ENCODE data around the gene SEMA3D. TPM values are rescaled to one million over a fixed set of nuclear protein-coding genes. Genes with fewer than 3 reads are reported as not detected.

The SEMA3D gene
- polyA plus RNA-seq, 1 experiment = 7.4 TPM

DNA sequence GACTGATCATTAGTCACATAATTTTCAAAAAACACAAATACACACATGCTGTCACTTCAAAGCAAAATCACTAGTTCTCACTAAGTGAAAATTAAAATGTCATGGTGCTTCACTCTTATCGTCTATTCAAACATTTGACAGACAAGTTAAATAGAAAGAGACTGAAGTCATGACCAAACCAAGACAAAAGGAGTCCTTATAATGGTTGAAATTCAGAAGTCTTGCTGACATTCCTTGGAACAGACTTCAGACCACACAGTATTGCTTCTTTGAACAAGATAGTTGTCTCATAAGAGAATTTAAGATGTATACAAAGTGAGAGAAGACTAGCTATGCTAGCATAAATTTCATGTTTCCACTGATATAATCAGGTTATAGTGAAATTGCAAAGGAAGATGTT lies 119.5 kb downstream of the SEMA3D start:
- Histone ChIP-seq H3K27me3 (ENCODE audit: control insufficient read depth, insufficient read depth, low read length) (no peaks in the 10 kb centered on the region), H3K4me3 (ENCODE audit: low read depth, low read length) (no peak overlapping the region), H3K27ac (ENCODE audit: low read depth, low read length) (no peak overlapping the region), H3K9me3 (ENCODE audit: control insufficient read depth, insufficient read depth, low read length) (no peaks in the 10 kb centered on the region)
- ChIA-PET CTCF (interaction anchor here (2.9 kb wide), 1 partner anchor 26 kb away, joined by 9 read pairs; no protein-coding TSS in a partner anchor), POLR2A (no interaction called here)
- no peak for DNase-seq (ENCODE audit: low read depth, low spot score)
- TF ChIP-seq, protein P1, sequence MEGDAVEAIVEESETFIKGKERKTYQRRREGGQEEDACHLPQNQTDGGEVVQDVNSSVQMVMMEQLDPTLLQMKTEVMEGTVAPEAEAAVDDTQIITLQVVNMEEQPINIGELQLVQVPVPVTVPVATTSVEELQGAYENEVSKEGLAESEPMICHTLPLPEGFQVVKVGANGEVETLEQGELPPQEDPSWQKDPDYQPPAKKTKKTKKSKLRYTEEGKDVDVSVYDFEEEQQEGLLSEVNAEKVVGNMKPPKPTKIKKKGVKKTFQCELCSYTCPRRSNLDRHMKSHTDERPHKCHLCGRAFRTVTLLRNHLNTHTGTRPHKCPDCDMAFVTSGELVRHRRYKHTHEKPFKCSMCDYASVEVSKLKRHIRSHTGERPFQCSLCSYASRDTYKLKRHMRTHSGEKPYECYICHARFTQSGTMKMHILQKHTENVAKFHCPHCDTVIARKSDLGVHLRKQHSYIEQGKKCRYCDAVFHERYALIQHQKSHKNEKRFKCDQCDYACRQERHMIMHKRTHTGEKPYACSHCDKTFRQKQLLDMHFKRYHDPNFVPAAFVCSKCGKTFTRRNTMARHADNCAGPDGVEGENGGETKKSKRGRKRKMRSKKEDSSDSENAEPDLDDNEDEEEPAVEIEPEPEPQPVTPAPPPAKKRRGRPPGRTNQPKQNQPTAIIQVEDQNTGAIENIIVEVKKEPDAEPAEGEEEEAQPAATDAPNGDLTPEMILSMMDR (IDR thresholded peaks at IDR 0.05; ENCODE audit: low read depth, low read length) = no peak

DNA sequence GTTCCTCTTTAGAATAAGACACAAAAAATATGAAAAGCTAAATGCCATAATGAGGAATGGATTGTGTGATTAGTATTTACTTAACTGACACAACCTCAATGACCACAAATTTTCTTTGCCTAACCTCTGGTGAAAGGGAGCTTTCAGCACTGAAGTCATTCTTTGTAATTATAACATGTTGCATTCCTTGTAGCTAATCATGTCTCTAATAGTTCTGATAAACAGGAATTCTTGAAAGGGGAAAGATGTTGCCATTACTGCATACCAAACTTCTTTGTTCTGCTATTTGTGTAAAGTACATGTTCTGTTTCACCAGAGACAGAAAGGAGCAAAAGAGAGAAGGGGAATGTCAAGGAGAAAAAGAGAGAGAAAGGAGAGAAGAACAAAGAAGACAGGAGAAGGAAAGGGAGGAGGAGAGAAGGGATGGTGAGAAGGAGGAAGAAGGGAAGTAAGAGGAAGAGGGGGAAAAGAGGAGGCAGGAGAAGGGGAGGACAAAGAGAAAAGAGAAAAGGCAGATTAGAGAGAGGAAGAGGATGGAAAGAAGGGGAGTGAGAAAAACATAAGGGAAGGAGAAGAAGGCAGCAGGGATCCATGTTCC lies 120.9 kb downstream of the SEMA3D start:
- H3K9me3 ChIP-seq (ENCODE audit: control insufficient read depth, insufficient read depth, low read length) = no peaks in the 10 kb centered on the region
- no peak overlapping the region for H3K27ac ChIP-seq (ENCODE audit: low read depth, low read length)
- POLR2A ChIA-PET = no interaction called here
- H3K27me3 ChIP-seq (ENCODE audit: control insufficient read depth, insufficient read depth, low read length) = no peaks in the 10 kb centered on the region
- DNase-seq (ENCODE audit: low read depth, low spot score) = no peak
- TF ChIP-seq, protein P1 (IDR thresholded peaks at IDR 0.05; ENCODE audit: low read depth, low read length) = no peak
- CTCF ChIA-PET = interaction anchor here (0.8 to 2.9 kb wide), 2 partner anchors 24 to 764 kb away, joined by 3 to 9 read pairs; no protein-coding TSS in a partner anchor
- no peak overlapping the region for H3K4me3 ChIP-seq (ENCODE audit: low read depth, low read length)

DNA sequence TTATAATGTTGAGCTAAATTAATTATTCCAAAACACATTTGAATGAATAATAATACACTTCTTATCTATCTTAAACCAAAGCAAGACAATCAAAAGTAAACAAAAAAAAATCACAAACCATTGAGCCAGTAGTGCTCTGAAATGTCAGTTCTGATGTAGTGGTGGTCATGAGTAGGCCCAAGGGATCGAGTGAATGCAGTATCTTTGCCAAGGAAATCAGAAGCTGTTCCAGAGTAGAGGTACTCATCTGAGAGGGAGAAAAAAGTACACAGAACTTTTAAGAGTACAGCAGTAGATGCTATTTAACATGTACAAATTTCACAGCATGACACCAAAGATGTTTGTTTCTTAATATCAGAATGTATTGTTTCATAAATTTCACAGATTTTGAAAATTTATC lies 121.5 kb downstream of the SEMA3D start:
- POLR2A ChIA-PET = interaction anchor here (0.6 kb wide), 1 partner anchor 15 kb away, joined by 8 read pairs; no protein-coding TSS in a partner anchor
- CTCF ChIA-PET = interaction anchor here (0.8 to 2.9 kb wide), 2 partner anchors 24 to 765 kb away, joined by 3 to 9 read pairs; no protein-coding TSS in a partner anchor
- H3K27me3 ChIP-seq (ENCODE audit: control insufficient read depth, insufficient read depth, low read length) = no peaks in the 10 kb centered on the region

DNA sequence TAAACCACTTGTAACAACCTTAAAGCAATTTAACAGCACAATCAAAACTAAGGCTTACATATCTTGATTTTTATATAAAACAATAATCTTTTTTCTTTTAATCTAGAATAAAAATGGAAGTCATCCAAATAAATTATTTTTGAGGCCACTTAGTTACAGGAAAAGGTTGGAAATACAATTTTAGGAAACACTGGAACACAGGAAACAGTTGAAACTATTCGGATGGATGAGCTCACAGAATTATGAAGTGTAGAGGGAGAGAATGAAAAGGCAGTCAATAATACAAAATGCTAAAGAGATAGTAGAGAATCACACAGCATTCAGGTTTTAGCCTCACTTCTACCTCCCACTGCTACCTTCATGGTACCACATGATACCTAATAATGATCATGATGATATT lies 124.2 kb downstream of the SEMA3D start:
- no peak overlapping the region for H3K4me3 ChIP-seq (ENCODE audit: low read depth, low read length)
- POLR2A ChIA-PET = no interaction called here
- DNase-seq (ENCODE audit: low read depth, low spot score) = no peak
- no peak overlapping the region for H3K27ac ChIP-seq (ENCODE audit: low read depth, low read length)
- H3K9me3 ChIP-seq (ENCODE audit: control insufficient read depth, insufficient read depth, low read length) = no peaks in the 10 kb centered on the region
- CTCF ChIA-PET = interaction anchor here (0.9 to 2.0 kb wide), 2 partner anchors 21 to 43 kb away, joined by 3 to 5 read pairs; no protein-coding TSS in a partner anchor
- no peaks in the 10 kb centered on the region for H3K27me3 ChIP-seq (ENCODE audit: control insufficient read depth, insufficient read depth, low read length)
- TF ChIP-seq, protein P1 (IDR thresholded peaks at IDR 0.05; ENCODE audit: low read depth, low read length) = no peak

More for the DNA sequence above, 121.5 kb downstream of the SEMA3D start:
- TF ChIP-seq, protein P1 (IDR thresholded peaks at IDR 0.05; ENCODE audit: low read depth, low read length) = no peak
- H3K27ac ChIP-seq (ENCODE audit: low read depth, low read length) = no peak overlapping the region
- no peak for DNase-seq (ENCODE audit: low read depth, low spot score)
- H3K9me3 ChIP-seq (ENCODE audit: control insufficient read depth, insufficient read depth, low read length) = no peaks in the 10 kb centered on the region
- no peak overlapping the region for H3K4me3 ChIP-seq (ENCODE audit: low read depth, low read length)

DNA sequence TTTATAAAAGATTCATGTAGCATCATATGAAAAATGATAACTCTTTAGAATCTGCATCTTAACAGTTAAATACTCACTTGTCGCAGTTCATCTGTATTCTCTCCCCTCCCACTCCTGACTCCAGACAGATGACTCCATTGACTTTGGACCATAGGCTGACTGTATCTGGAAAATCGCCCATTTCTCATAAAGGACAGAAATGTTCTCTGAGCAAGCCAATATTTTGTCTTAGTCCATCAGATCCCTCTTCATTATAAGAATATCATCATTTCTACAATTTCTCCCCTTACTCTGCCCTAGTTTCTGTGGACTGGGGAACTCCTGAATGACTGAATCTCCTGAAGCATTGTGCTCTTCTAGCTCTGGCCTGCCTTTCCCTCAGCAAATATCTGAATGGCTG lies 125.4 kb downstream of the SEMA3D start:
- no peak overlapping the region for H3K27ac ChIP-seq (ENCODE audit: low read depth, low read length)
- TF ChIP-seq, protein P1 (IDR thresholded peaks at IDR 0.05; ENCODE audit: low read depth, low read length) = no peak
- H3K9me3 ChIP-seq (ENCODE audit: control insufficient read depth, insufficient read depth, low read length) = no peaks in the 10 kb centered on the region
- no peak for DNase-seq (ENCODE audit: low read depth, low spot score)
- no peaks in the 10 kb centered on the region for H3K27me3 ChIP-seq (ENCODE audit: control insufficient read depth, insufficient read depth, low read length)
- no peak overlapping the region for H3K4me3 ChIP-seq (ENCODE audit: low read depth, low read length)
- POLR2A ChIA-PET = no interaction called here
- CTCF ChIA-PET = interaction anchor here (2.0 kb wide), 1 partner anchor 20 kb away, joined by 5 read pairs; no protein-coding TSS in a partner anchor

All from AG04450 (cell line).